ENCODE measurements around the gene OR2AK2. TPM values are rescaled to one million over a fixed set of nuclear protein-coding genes. Genes with fewer than 3 reads are reported as not detected.

OR2AK2 gene
- total RNA-seq, 1 donor from 2014 or later, result not detected

DNA sequence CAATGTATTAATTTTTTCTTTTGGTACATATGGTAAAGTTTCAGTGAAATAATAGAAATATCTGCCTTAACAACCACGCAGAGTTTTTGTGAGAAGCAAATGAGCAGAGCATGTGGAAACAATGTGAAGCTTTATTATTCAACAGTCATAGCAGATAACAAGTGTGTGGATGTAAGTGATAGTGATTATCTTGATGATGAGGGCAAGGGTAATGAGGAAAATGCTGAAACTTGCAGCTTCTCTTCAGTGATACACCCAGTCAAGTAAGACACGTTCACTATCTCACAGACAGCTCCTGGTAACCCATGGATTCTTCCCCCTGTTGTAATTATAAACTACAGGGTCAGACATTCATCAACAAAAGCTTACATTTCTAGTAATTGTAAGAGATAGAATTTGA is 33.8 kb downstream of the OR2AK2 start:
- Histone ChIP-seq H3K27me3 (ENCODE audit: low read depth) (no peaks in the 10 kb centered on the region), H3K27ac (replicated peaks) (no peak overlapping the region), H3K4me3 (no peak overlapping the region), H3K36me3 (no peaks in the 10 kb centered on the region), H3K4me1 (no peaks in the 10 kb centered on the region), H3K9me3 (replicated peaks) (no peaks in the 10 kb centered on the region)
- intact Hi-C loops (cut with micrococcal nuclease), result no loop called here
- TF ChIP-seq, protein P1, sequence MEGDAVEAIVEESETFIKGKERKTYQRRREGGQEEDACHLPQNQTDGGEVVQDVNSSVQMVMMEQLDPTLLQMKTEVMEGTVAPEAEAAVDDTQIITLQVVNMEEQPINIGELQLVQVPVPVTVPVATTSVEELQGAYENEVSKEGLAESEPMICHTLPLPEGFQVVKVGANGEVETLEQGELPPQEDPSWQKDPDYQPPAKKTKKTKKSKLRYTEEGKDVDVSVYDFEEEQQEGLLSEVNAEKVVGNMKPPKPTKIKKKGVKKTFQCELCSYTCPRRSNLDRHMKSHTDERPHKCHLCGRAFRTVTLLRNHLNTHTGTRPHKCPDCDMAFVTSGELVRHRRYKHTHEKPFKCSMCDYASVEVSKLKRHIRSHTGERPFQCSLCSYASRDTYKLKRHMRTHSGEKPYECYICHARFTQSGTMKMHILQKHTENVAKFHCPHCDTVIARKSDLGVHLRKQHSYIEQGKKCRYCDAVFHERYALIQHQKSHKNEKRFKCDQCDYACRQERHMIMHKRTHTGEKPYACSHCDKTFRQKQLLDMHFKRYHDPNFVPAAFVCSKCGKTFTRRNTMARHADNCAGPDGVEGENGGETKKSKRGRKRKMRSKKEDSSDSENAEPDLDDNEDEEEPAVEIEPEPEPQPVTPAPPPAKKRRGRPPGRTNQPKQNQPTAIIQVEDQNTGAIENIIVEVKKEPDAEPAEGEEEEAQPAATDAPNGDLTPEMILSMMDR (IDR thresholded peaks at IDR 0.05; ENCODE audit: borderline replicate concordance), result no peak
- DNase-seq, result no peak

DNA sequence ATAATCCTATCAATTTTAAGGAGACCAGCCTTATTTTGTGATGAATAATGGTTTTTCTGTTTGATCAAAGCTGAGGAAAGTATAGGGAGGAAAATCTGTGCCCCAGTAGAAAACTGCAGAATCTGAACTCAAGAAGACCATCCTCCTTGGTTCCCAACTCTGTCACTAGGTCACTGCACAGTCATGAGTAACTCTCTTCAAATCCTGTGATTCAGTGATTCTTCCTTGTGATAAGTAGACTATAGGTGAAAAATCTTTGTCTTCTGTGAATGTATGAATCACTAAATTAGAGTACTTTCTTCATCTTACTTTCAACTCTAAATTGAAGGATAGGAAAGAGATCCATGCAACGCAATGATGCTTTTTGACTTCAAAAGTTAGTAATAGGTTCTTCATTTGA is 35.1 kb downstream of the OR2AK2 start:
- no peak overlapping the region for H3K27ac ChIP-seq (replicated peaks)
- H3K4me1 ChIP-seq, result no peaks in the 10 kb centered on the region
- DNase-seq, result no peak
- H3K9me3 ChIP-seq (replicated peaks), result peaks cover 3% of the 10 kb centered on the region
- intact Hi-C loops (cut with micrococcal nuclease), result no loop called here
- H3K36me3 ChIP-seq, result no peaks in the 10 kb centered on the region
- TF ChIP-seq, protein P1 (IDR thresholded peaks at IDR 0.05; ENCODE audit: borderline replicate concordance), result no peak
- no peaks in the 10 kb centered on the region for H3K27me3 ChIP-seq (ENCODE audit: low read depth)
- no peak overlapping the region for H3K4me3 ChIP-seq

DNA sequence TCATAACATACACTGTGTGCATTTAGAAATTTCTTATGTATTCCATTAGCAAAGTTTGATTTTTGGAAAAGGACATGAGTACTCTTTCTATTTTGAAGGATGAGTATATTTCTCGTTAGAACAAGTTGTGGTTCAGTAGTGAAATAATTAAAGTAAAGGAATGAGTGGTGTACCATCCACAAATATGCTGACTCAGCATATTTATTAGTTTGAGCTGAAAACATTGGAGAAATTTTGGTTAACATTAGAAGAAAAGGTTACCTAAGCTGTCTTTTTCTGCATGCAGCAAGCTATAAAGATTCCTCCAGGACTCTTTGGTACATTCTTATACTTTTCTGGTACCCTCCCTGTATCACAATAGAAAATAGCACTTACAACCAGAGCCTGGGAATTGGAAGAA is 42.7 kb downstream of the OR2AK2 start:
- H3K4me3 ChIP-seq, result no peak overlapping the region
- no peak for DNase-seq
- no peaks in the 10 kb centered on the region for H3K36me3 ChIP-seq
- peaks cover 54% of the 10 kb centered on the region for H3K9me3 ChIP-seq (replicated peaks)
- intact Hi-C loops (cut with micrococcal nuclease), result no loop called here
- H3K27me3 ChIP-seq (ENCODE audit: low read depth), result no peaks in the 10 kb centered on the region
- H3K4me1 ChIP-seq, result no peaks in the 10 kb centered on the region
- H3K27ac ChIP-seq (replicated peaks), result no peak overlapping the region
- TF ChIP-seq, protein P1 (IDR thresholded peaks at IDR 0.05; ENCODE audit: borderline replicate concordance), result no peak

DNA sequence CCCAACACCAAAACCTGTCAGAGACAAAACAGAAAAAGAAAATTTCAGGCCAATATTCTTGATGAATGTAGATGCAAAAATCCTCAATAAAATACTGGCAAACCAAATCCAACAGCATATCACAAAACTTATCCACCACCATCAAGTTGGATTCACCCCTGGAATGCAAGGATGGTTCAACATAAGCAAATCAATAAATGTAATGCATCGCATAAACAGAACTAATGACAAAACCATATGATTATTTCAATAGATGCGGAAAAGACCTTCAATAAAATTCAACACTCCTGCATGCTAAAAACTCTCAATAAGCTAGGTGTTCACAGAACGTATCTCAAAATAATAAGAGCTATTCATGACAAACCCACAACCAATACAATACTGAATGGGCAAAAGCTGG is 44.6 kb downstream of the OR2AK2 start:
- intact Hi-C loops (cut with micrococcal nuclease), result no loop called here
- Histone ChIP-seq H3K36me3 (no peaks in the 10 kb centered on the region), H3K27ac (replicated peaks) (no peak overlapping the region), H3K4me1 (no peaks in the 10 kb centered on the region), H3K27me3 (ENCODE audit: low read depth) (no peaks in the 10 kb centered on the region), H3K4me3 (no peak overlapping the region), H3K9me3 (replicated peaks) (peaks cover 54% of the 10 kb centered on the region)
- no peak for DNase-seq
- TF ChIP-seq, protein P1 (IDR thresholded peaks at IDR 0.05; ENCODE audit: borderline replicate concordance), result no peak

DNA sequence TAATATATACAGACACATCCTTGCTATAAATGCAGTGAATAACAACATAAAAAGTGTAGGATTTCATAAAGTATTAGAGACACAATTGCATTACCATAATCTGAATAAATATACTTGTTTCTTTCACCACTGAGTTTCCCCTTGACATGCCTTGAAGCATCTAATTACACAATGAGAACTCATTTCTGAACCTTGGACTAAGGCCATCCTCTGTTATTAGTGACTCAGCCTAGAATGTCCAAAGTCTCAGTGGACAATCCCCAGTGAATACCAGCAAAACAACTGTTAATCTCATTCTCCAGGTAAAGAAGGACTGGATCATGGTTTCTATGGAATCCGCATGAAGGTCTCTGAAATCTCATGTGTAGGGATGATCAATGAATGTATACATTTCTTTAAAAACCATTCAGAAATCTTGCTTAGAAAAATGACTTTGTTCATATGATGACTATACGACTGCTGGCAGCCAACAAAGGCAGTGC is 48.2 kb downstream of the OR2AK2 start, which contains the start of gene OR2L5:
OR2L5 (plus strand) TSS at position 432 of the 482 bp plus-strand sequence. CDS start 8,288 bp downstream, outside the sequence.
- no peaks in the 10 kb centered on the region for H3K36me3 ChIP-seq
- no peaks in the 10 kb centered on the region for H3K27me3 ChIP-seq (ENCODE audit: low read depth)
- H3K4me1 ChIP-seq, result no peaks in the 10 kb centered on the region
- TF ChIP-seq, protein P1 (IDR thresholded peaks at IDR 0.05; ENCODE audit: borderline replicate concordance), result no peak
- H3K4me3 ChIP-seq, result no peak within 1 kb of the TSS
- peaks cover 47% of the 10 kb centered on the region for H3K9me3 ChIP-seq (replicated peaks)
- no peak within 1 kb of the TSS for H3K27ac ChIP-seq (replicated peaks)
- intact Hi-C loops (cut with micrococcal nuclease), result no loop called here
- DNase-seq, result no peak
